Subcutaneous abdominal adipose tissue (tissue), 5 donors: ENCODE data around the gene CRYBG2.

Experiments
- H3K27ac ChIP-seq: one replicate; pipeline ENCODE4 v1.7.0; 2013; ENCODE audit warnings: low read depth, mild to moderate bottlenecking, inconsistent platforms, low read length, moderate library complexity
- H3K27me3 ChIP-seq, 5 donors: one replicate each; pipeline ENCODE4 v1.7.0; 2013; ENCODE audit warnings: low read length in 5 of 5, inconsistent platforms in 1 of 5; ENCODE audit not compliant: control insufficient read depth in 5 of 5, insufficient read depth in 4 of 5
- H3K36me3 ChIP-seq, 5 donors: one replicate each; pipeline ENCODE4 v1.7.0; 2013; ENCODE audit warnings: low read length in 5 of 5; ENCODE audit not compliant: control insufficient read depth in 5 of 5, insufficient read depth in 5 of 5
- H3K4me1 ChIP-seq, 5 donors: one replicate each; pipeline ENCODE4 v1.7.0; 2013; ENCODE audit warnings: low read length in 5 of 5, mild to moderate bottlenecking in 3 of 5, moderate library complexity in 1 of 5; ENCODE audit not compliant: control insufficient read depth in 5 of 5, insufficient read depth in 5 of 5
- H3K4me3 ChIP-seq, 5 donors: one replicate each; pipeline ENCODE4 v1.7.0; 2013; ENCODE audit warnings: low read length in 5 of 5, low read depth in 1 of 5
- H3K9ac ChIP-seq, 5 donors: one replicate each; pipeline ENCODE4 v1.7.0; 2013; ENCODE audit warnings: low read length in 5 of 5, mild to moderate bottlenecking in 4 of 5, moderate library complexity in 3 of 5
- H3K9me3 ChIP-seq, 5 donors: one replicate each; pipeline ENCODE4 v1.7.0; 2013; ENCODE audit warnings: low read length in 5 of 5; ENCODE audit not compliant: control insufficient read depth in 5 of 5
- donor health status: healthy.
- donor health status: healthy.
- donor health status: healthy.
- donor health status: healthy.
- donor health status: healthy.

CRYBG2 gene

GRCh38 chr1:26289158-26290059, 64.5 kb downstream of the CRYBG2 start:
- no peak overlapping the region for H3K4me3 ChIP-seq
- H3K36me3 ChIP-seq = peaks cover 0 to 3% (median 0%) of the 10 kb centered on the region in 5 donors
- peak overlapping the region; percentile 44 for H3K27ac ChIP-seq
- H3K9me3 ChIP-seq = no peaks in the 10 kb centered on the region
- no peaks in the 10 kb centered on the region for H3K27me3 ChIP-seq
- peaks cover 13 to 80% (median 72%) of the 10 kb centered on the region in 5 donors for H3K4me1 ChIP-seq
- H3K9ac ChIP-seq = no peak overlapping the region

GRCh38 chr1:26288311-26288941, 65.5 kb downstream of the CRYBG2 start:
- peaks cover 0 to 2% (median 0%) of the 10 kb centered on the region in 5 donors for H3K36me3 ChIP-seq
- no peaks in the 10 kb centered on the region for H3K9me3 ChIP-seq
- H3K4me1 ChIP-seq = peaks cover 13 to 90% (median 76%) of the 10 kb centered on the region in 5 donors
- H3K27me3 ChIP-seq = no peaks in the 10 kb centered on the region
- no peak overlapping the region for H3K4me3 ChIP-seq
- H3K27ac ChIP-seq = peak overlapping the region; percentile 44
- H3K9ac ChIP-seq = no peak overlapping the region

- Histone ChIP-seq H3K27ac (peak overlapping the region; percentile 54), H3K4me1 (peaks cover 13 to 87% (median 76%) of the 10 kb centered on the region in 5 donors), H3K4me3 (no peak overlapping the region), H3K36me3 (peaks cover 0 to 6% (median 0%) of the 10 kb centered on the region in 5 donors), H3K9ac (peak overlapping the region in 1 of 5 donors; percentile 19), H3K9me3 (no peaks in the 10 kb centered on the region), H3K27me3 (no peaks in the 10 kb centered on the region)
Measured at GRCh38 chr1:26287811-26288210, 66.1 kb downstream of the CRYBG2 start.

GRCh38 chr1:26287033-26287711, 66.8 kb downstream of the CRYBG2 start:
- H3K27ac ChIP-seq = peak overlapping the region; percentile 54
- H3K4me1 ChIP-seq = peaks cover 13 to 90% (median 81%) of the 10 kb centered on the region in 5 donors

GRCh38 chr1:26286064-26286416, 67.9 kb downstream of the CRYBG2 start:
- Histone ChIP-seq H3K9me3 (no peaks in the 10 kb centered on the region), H3K4me1 (peaks cover 13 to 90% (median 84%) of the 10 kb centered on the region in 5 donors), H3K4me3 (no peak overlapping the region), H3K36me3 (peaks cover 0 to 20% (median 7%) of the 10 kb centered on the region in 5 donors), H3K27ac (peak overlapping the region; percentile 54), H3K9ac (no peak overlapping the region), H3K27me3 (no peaks in the 10 kb centered on the region)

More at GRCh38 chr1:26287033-26287711, 66.8 kb downstream of the CRYBG2 start:
- no peak overlapping the region for H3K4me3 ChIP-seq
- H3K27me3 ChIP-seq = no peaks in the 10 kb centered on the region
- no peaks in the 10 kb centered on the region for H3K9me3 ChIP-seq
- H3K9ac ChIP-seq = peak overlapping the region in 1 of 5 donors; percentile 19
- peaks cover 0 to 12% (median 0%) of the 10 kb centered on the region in 5 donors for H3K36me3 ChIP-seq

- peaks cover 13 to 90% (median 84%) of the 10 kb centered on the region in 5 donors for H3K4me1 ChIP-seq
- peak overlapping the region; percentile 54 for H3K27ac ChIP-seq
- peaks cover 0 to 22% (median 9%) of the 10 kb centered on the region in 5 donors for H3K36me3 ChIP-seq
- H3K9me3 ChIP-seq = no peaks in the 10 kb centered on the region
- H3K9ac ChIP-seq = peak overlapping the region in 1 of 5 donors; percentile 4
- no peaks in the 10 kb centered on the region for H3K27me3 ChIP-seq
- H3K4me3 ChIP-seq = no peak overlapping the region
Measured at GRCh38 chr1:26285366-26286063, 68.4 kb downstream of the CRYBG2 start.

GRCh38 chr1:26284597-26285347, 69.2 kb downstream of the CRYBG2 start:
- Histone ChIP-seq H3K36me3 (peaks cover 0 to 22% (median 9%) of the 10 kb centered on the region in 5 donors), H3K27ac (peak overlapping the region; percentile 54)

GRCh38 chr1:26283871-26284596, 69.9 kb downstream of the CRYBG2 start:
- peak overlapping the region; percentile 54 for H3K27ac ChIP-seq
- H3K36me3 ChIP-seq = peaks cover 0 to 22% (median 9%) of the 10 kb centered on the region in 5 donors
- H3K27me3 ChIP-seq = no peaks in the 10 kb centered on the region
- H3K9ac ChIP-seq = peak overlapping the region in 1 of 5 donors; percentile 35
- peaks cover 17 to 89% (median 80%) of the 10 kb centered on the region in 5 donors for H3K4me1 ChIP-seq
- H3K4me3 ChIP-seq = peak overlapping the region in 1 of 5 donors; percentile 4
- H3K9me3 ChIP-seq = no peaks in the 10 kb centered on the region

More at GRCh38 chr1:26284597-26285347, 69.2 kb downstream of the CRYBG2 start:
- Histone ChIP-seq H3K9me3 (no peaks in the 10 kb centered on the region), H3K4me3 (peak overlapping the region in 1 of 5 donors; percentile 4), H3K27me3 (no peaks in the 10 kb centered on the region), H3K9ac (peak overlapping the region in 1 of 5 donors; percentile 4), H3K4me1 (peaks cover 13 to 89% (median 81%) of the 10 kb centered on the region in 5 donors)
